Gastroesophageal sphincter (tissue), 4 donors: ENCODE data around the gene MTRR. TPM values are rescaled to one million over a fixed set of nuclear protein-coding genes. Genes with fewer than 3 reads are reported as not detected.
A peak's percentile ranks its signal among the peaks of the same experiment; 100 is the strongest.

Experiments
- ATAC-seq: fragments of 150-250 bp; one replicate; pipeline ENCODE4 v1.9.1; 2016; ENCODE audit warnings: mild to moderate bottlenecking, moderate library complexity
- H3K27ac ChIP-seq, 4 donors: fragments of 200-600 bp; sonication (generic) in 3 of 4; 1 replicate in 3 of 4; 2 replicates in 1 of 4; pipeline ENCODE4 v1.5.1; 2016 to 2019
- H3K27me3 ChIP-seq: fragments of 200-600 bp; sonication (generic); one replicate; pipeline ENCODE4 v1.5.1; 2019
- H3K36me3 ChIP-seq, 2 donors: fragments of 200-600 bp; sonication (generic); one replicate each; pipeline ENCODE4 v1.5.1; 2019; ENCODE audit warnings: control low read depth in 1 of 2
- H3K4me1 ChIP-seq, 3 donors: fragments of 200-600 bp; sonication (generic); 1 replicate in 2 of 3; 2 replicates in 1 of 3; pipeline ENCODE4 v1.5.1; 2016 to 2019; ENCODE audit warnings: control low read depth in 2 of 3
- H3K4me3 ChIP-seq, 2 donors: fragments of 200-600 bp; sonication (generic); one replicate each; pipeline ENCODE4 v1.5.1; 2019; ENCODE audit warnings: mild to moderate bottlenecking in 1 of 2, moderate library complexity in 1 of 2
- H3K9me3 ChIP-seq, 3 donors: fragments of 200-600 bp; sonication (generic); one replicate each; pipeline ENCODE4 v1.5.1; 2017 to 2019; ENCODE audit warnings: control low read depth in 2 of 3
- CTCF ChIP-seq, 4 experiments: fragments of 200-600 bp in 2 of 4; fragments of 450-650 bp in 2 of 4; sonication (generic) in 1 of 4; IDR thresholded peaks; one replicate each; pipeline ENCODE4 v1.5.1; 2017 to 2019; ENCODE audit warnings: antibody characterized with exemption in 4 of 4, mild to moderate bottlenecking in 2 of 4, moderate library complexity in 2 of 4
- EP300 ChIP-seq: sonication (generic); formaldehyde crosslinking; IDR thresholded peaks from one replicate; pipeline ENCODE4 v1.6.1; 2017; ENCODE audit warnings: antibody characterized with exemption, mild to moderate bottlenecking
- POLR2A ChIP-seq, 2 donors: fragments of 450-650 bp; IDR thresholded peaks; one replicate each; pipeline ENCODE4 v1.6.1; 2017; ENCODE audit warnings: antibody characterized with exemption in 2 of 2, mild to moderate bottlenecking in 2 of 2, moderate library complexity in 1 of 2
- POLR2AphosphoS5 ChIP-seq: sonication (generic); formaldehyde crosslinking; IDR thresholded peaks from one replicate; pipeline ENCODE4 v1.6.1; 2017; ENCODE audit warnings: antibody characterized with exemption
- WGBS, 2 donors: methylation state at CpG; one replicate each; pipeline ENCODE4 v1.1.5; 2018; ENCODE audit warnings: low coverage in 1 of 2; 5-methylcytosine and 5-hydroxymethylcytosine counted together
- total RNA-seq, 4 donors: library from RNA; depleted of rRNA; stranded (reverse); fragments of >200 nt; gene quantifications; one replicate each; pipeline ENCODE4 v1.1.0, GENCODE V29; 2016

MTRR gene
- total RNA-seq, 4 donors from 2014 or later = 29.3 to 44.0 (median 35.5) TPM

GRCh38 chr5:7917130-7918123, 48.5 kb downstream of the MTRR start:
- no peaks in the 10 kb centered on the region for H3K4me1 ChIP-seq
- H3K4me3 ChIP-seq = no peak overlapping the region
- no peak overlapping the region for H3K27ac ChIP-seq
- no peaks in the 10 kb centered on the region for H3K27me3 ChIP-seq
- WGBS, 2 donors = 54 to 63% methylated on average over 5 of the region's 5 CpGs
- TF ChIP-seq POLR2A (IDR thresholded peaks at IDR 0.05) (no peak), EP300 (no peak), CTCF (IDR thresholded peaks at IDR 0.05) (no peak), POLR2AphosphoS5 (no peak)
- peaks cover 0 to 22% (median 0%) of the 10 kb centered on the region in 3 donors for H3K9me3 ChIP-seq
- no peak for ATAC-seq
- no peaks in the 10 kb centered on the region for H3K36me3 ChIP-seq

GRCh38 chr5:7925961-7926695, 57.2 kb downstream of the MTRR start:
- H3K9me3 ChIP-seq = no peaks in the 10 kb centered on the region
- no peak overlapping the region for H3K27ac ChIP-seq
- no peaks in the 10 kb centered on the region for H3K4me1 ChIP-seq
- TF ChIP-seq CTCF (IDR thresholded peaks at IDR 0.05) = no peak
- TF ChIP-seq POLR2AphosphoS5 = no peak
- TF ChIP-seq POLR2A (IDR thresholded peaks at IDR 0.05) = no peak
- no peak for TF ChIP-seq EP300
- H3K27me3 ChIP-seq = peaks cover 15% of the 10 kb centered on the region
- no peaks in the 10 kb centered on the region for H3K36me3 ChIP-seq
- no peak overlapping the region for H3K4me3 ChIP-seq
- 22 to 41% methylated on average over 3 of the region's 7 CpGs for WGBS, 2 donors
- no peak for ATAC-seq

- Histone ChIP-seq H3K4me3 (no peak overlapping the region), H3K36me3 (no peaks in the 10 kb centered on the region), H3K27me3 (peaks cover 21% of the 10 kb centered on the region), H3K27ac (no peak overlapping the region), H3K9me3 (peaks cover 0 to 5% (median 0%) of the 10 kb centered on the region in 3 donors), H3K4me1 (no peaks in the 10 kb centered on the region)
- TF ChIP-seq EP300 (no peak), POLR2A (IDR thresholded peaks at IDR 0.05) (no peak), POLR2AphosphoS5 (no peak), CTCF (IDR thresholded peaks at IDR 0.05) (no peak)
- 80% methylated on average over 3 of the region's 6 CpGs; no CpG with 5 or more reads in 1 of the 2 donors for WGBS, 2 donors
- ATAC-seq = no peak
Observed at GRCh38 chr5:7926720-7927119, 57.8 kb downstream of the MTRR start.

- no peak for ATAC-seq
- H3K36me3 ChIP-seq = no peaks in the 10 kb centered on the region
- TF ChIP-seq POLR2A (IDR thresholded peaks at IDR 0.05) (no peak), CTCF (IDR thresholded peaks at IDR 0.05) (peak in 3 of 4 experiments; percentile 30 to 59 (median 45))
- 26 to 50% methylated on average over 14 to 18 of the region's 26 CpGs for WGBS, 2 donors
- H3K27me3 ChIP-seq = peaks cover 24% of the 10 kb centered on the region
- no peaks in the 10 kb centered on the region for H3K4me1 ChIP-seq
- no peak overlapping the region for H3K4me3 ChIP-seq
- H3K9me3 ChIP-seq = peaks cover 0 to 7% (median 0%) of the 10 kb centered on the region in 3 donors
- H3K27ac ChIP-seq = no peak overlapping the region
Observed at GRCh38 chr5:7927466-7928375, 58.8 kb downstream of the MTRR start.
